Body of pancreas (tissue), 4 donors: ENCODE data around the gene TAS1R3. TPM values are rescaled to one million over a fixed set of nuclear protein-coding genes. Genes with fewer than 3 reads are reported as not detected.
"Not testable (repeated sequence)": the region's sequence is repeated elsewhere in the genome, so short reads cannot be mapped to it uniquely, and the experiment has no call there.

Experiments
- ATAC-seq: fragments of 150-250 bp; one replicate; pipeline ENCODE4 v1.9.1; 2016
- DNase-seq, 4 donors: peaks; one replicate each; pipeline ENCODE4 v3.0.0-alpha.2; 2019
- H3K27ac ChIP-seq, 4 donors: fragments of 200-600 bp; sonication (generic); 1 replicate in 3 of 4; 2 replicates in 1 of 4; pipeline versions ENCODE4 v1.5.1 to v1.6.1; 2016 to 2019; ENCODE audit warnings: mild to moderate bottlenecking in 1 of 4, mixed read lengths in 1 of 4, moderate library complexity in 1 of 4
- H3K27me3 ChIP-seq, 2 donors: fragments of 200-600 bp; sonication (generic); one replicate each; pipeline ENCODE4 v1.6.0; 2016; ENCODE audit warnings: mild to moderate bottlenecking in 1 of 2
- H3K36me3 ChIP-seq, 2 donors: fragments of 200-600 bp; sonication (generic); replicated peaks in 1 of 2; 2 replicates each; pipeline ENCODE4 v1.5.1; 2016; ENCODE audit warnings: low read depth in 2 of 2; ENCODE audit not compliant: insufficient read depth in 1 of 2
- H3K4me1 ChIP-seq: fragments of 200-600 bp; sonication (generic); one replicate; pipeline ENCODE4 v1.6.0; 2016
- H3K4me3 ChIP-seq, 2 donors: fragments of 200-600 bp; sonication (generic); 1 replicate in 1 of 2; 2 replicates in 1 of 2; pipeline ENCODE4 v1.5.1; 2016 to 2019
- H3K9me3 ChIP-seq, 3 donors: fragments of 200-600 bp; sonication (generic); 1 replicate in 2 of 3; 2 replicates in 1 of 3; pipeline ENCODE4 v1.5.1; 2016
- CTCF ChIP-seq, 7 experiments: fragments of 450-650 bp in 4 of 7; fragments of 200-600 bp in 3 of 7; sonication (generic) in 3 of 7; IDR thresholded peaks; one replicate each; pipeline ENCODE4 v1.5.1; 2016 to 2019; ENCODE audit warnings: antibody characterized with exemption in 7 of 7
- POLR2A ChIP-seq, 3 donors: fragments of 450-650 bp; IDR thresholded peaks; one replicate each; pipeline ENCODE4 v1.6.1; 2016; ENCODE audit warnings: antibody characterized with exemption in 3 of 3, mild to moderate bottlenecking in 2 of 3
- WGBS, 2 donors: methylation state at CpG; one replicate each; pipeline ENCODE4 v1.1.5; 2017; 5-methylcytosine and 5-hydroxymethylcytosine counted together
- intact Hi-C: fragments of 100-400 bp; cut with DNase I; formaldehyde crosslinking; loops from one replicate; pipeline ENCODE4 v1.15.1; 2023
- total RNA-seq, 2 donors: library from RNA; depleted of rRNA; stranded (reverse); fragments of >200 nt; gene quantifications; one replicate each; pipeline ENCODE4 v1.1.0, GENCODE V29; 2016

Gene TAS1R3
- total RNA-seq, 2 donors from 2014 or later: 0.26 TPM; not detected in 1

GRCh38 chr1:1364266-1364665 lies 33.2 kb downstream of the TAS1R3 start:
- TF ChIP-seq CTCF (IDR thresholded peaks at IDR 0.05) (no peak), POLR2A (IDR thresholded peaks at IDR 0.05) (no peak)
- H3K9me3 ChIP-seq: no peaks in the 10 kb centered on the region
- H3K36me3 ChIP-seq: no peaks in the 10 kb centered on the region
- ATAC-seq (no peak), DNase-seq (no peak)
- no peak overlapping the region for H3K4me3 ChIP-seq
- no peak overlapping the region for H3K27ac ChIP-seq
- 56 to 65% methylated on average over 10 to 14 of the region's 14 CpGs for whole genome bisulfite sequencing, 2 donors
- intact Hi-C loops: no loop called here
- no peaks in the 10 kb centered on the region for H3K27me3 ChIP-seq
- no peaks in the 10 kb centered on the region for H3K4me1 ChIP-seq

GRCh38 chr1:1365875-1366698 lies 35.0 kb downstream of the TAS1R3 start:
- Histone ChIP-seq H3K4me3 (no peak overlapping the region), H3K4me1 (no peaks in the 10 kb centered on the region), H3K27ac (no peak overlapping the region), H3K27me3 (no peaks in the 10 kb centered on the region), H3K36me3 (no peaks in the 10 kb centered on the region), H3K9me3 (no peaks in the 10 kb centered on the region)
- TF ChIP-seq POLR2A (IDR thresholded peaks at IDR 0.05): no peak
- no peak for TF ChIP-seq CTCF (IDR thresholded peaks at IDR 0.05)
- intact Hi-C loops: no loop called here
- ATAC-seq (no peak), DNase-seq (no peak)
- WGBS, 2 donors: 69 to 70% methylated on average over 10 of the region's 10 CpGs

GRCh38 chr1:1366699-1367066 lies 35.6 kb downstream of the TAS1R3 start:
- H3K4me1 ChIP-seq: peaks cover 3% of the 10 kb centered on the region
- intact Hi-C loops: no loop called here
- 93 to 96% methylated on average over 3 of the region's 3 CpGs for whole genome bisulfite sequencing, 2 donors
- TF ChIP-seq CTCF (IDR thresholded peaks at IDR 0.05) (no peak), POLR2A (IDR thresholded peaks at IDR 0.05) (no peak)
- H3K27ac ChIP-seq: no peak overlapping the region
- no peaks in the 10 kb centered on the region for H3K27me3 ChIP-seq
- no peaks in the 10 kb centered on the region for H3K9me3 ChIP-seq
- no peak for ATAC-seq
- H3K36me3 ChIP-seq: no peaks in the 10 kb centered on the region
- H3K4me3 ChIP-seq: no peak overlapping the region
- DNase-seq: no peak

- intact Hi-C loops: no loop called here
- 92% methylated on average over 5 of the region's 5 CpGs for WGBS, 2 donors
- Histone ChIP-seq H3K36me3 (no peaks in the 10 kb centered on the region), H3K4me1 (peaks cover 9% of the 10 kb centered on the region), H3K27ac (no peak overlapping the region), H3K27me3 (no peaks in the 10 kb centered on the region), H3K4me3 (no peak overlapping the region), H3K9me3 (no peaks in the 10 kb centered on the region)
- no peak for ATAC-seq
- TF ChIP-seq POLR2A (IDR thresholded peaks at IDR 0.05) (no peak), CTCF (IDR thresholded peaks at IDR 0.05) (no peak)
- no peak for DNase-seq
These were observed 36.2 kb downstream of the TAS1R3 start for GRCh38 chr1:1367315-1367714.

GRCh38 chr1:1370094-1370493 lies 39.0 kb downstream of the TAS1R3 start:
- H3K4me3 ChIP-seq, H3K27me3 ChIP-seq, H3K36me3 ChIP-seq, ATAC-seq, DNase-seq, H3K9me3 ChIP-seq, H3K27ac ChIP-seq, intact Hi-C loops: not testable (repeated sequence)
- H3K4me1 ChIP-seq: peaks cover 29% of the 10 kb centered on the region
- 88 to 89% methylated on average over 14 of the region's 14 CpGs for WGBS, 2 donors
